Neuron (in vitro differentiated cells): ENCODE data around the gene PLEKHG4.

Experiments
- H2AFZ ChIP-seq: one replicate; pipeline ENCODE4 v1.6.1; 2013; ENCODE audit warnings: low read depth, mild to moderate bottlenecking, inconsistent platforms, low read length, moderate library complexity
- H3K27me3 ChIP-seq: one replicate; pipeline ENCODE4 v1.6.1; 2013; ENCODE audit warnings: low read length; ENCODE audit not compliant: insufficient read depth
- H3K36me3 ChIP-seq: one replicate; pipeline ENCODE4 v1.6.1; 2013; ENCODE audit warnings: low read length; ENCODE audit not compliant: insufficient read depth
- H3K4me1 ChIP-seq: one replicate; pipeline ENCODE4 v1.6.1; 2013; ENCODE audit warnings: low read length; ENCODE audit not compliant: insufficient read depth
- H3K4me3 ChIP-seq: 2 replicates; pipeline ENCODE4 v1.5.1; 2013; ENCODE audit warnings: mild to moderate bottlenecking, low read length, moderate library complexity
- H3K9me3 ChIP-seq: one replicate; pipeline ENCODE4 v1.6.1; 2013; ENCODE audit warnings: low read length

The PLEKHG4 gene

GRCh38 chr16:67248073-67248400 lies 31.3 kb upstream of the PLEKHG4 start:
- H3K27me3 ChIP-seq = peaks cover 12% of the 10 kb centered on the region
- peak overlapping the region; percentile 73 for H3K4me3 ChIP-seq
- H3K9me3 ChIP-seq = no peaks in the 10 kb centered on the region
- H2AFZ ChIP-seq = peak overlapping the region; percentile 69
- H3K4me1 ChIP-seq = peaks cover 36% of the 10 kb centered on the region
- no peaks in the 10 kb centered on the region for H3K36me3 ChIP-seq

- H3K4me1 ChIP-seq = peaks cover 36% of the 10 kb centered on the region
Observed at GRCh38 chr16:67248401-67249177, 30.7 kb upstream of the PLEKHG4 start, which contains the start of gene SLC9A5. TSS of gene SLC9A5 (plus strand) at chr16:67248979. CDS start at chr16:67249015, 36 bp downstream.

GRCh38 chr16:67249178-67250044 lies 29.9 kb upstream of the PLEKHG4 start:
- Histone ChIP-seq H3K36me3 (no peaks in the 10 kb centered on the region), H3K27me3 (peaks cover 12% of the 10 kb centered on the region), H2AFZ (peak overlapping the region; percentile 69), H3K4me1 (peaks cover 36% of the 10 kb centered on the region), H3K4me3 (peak overlapping the region; percentile 73), H3K9me3 (no peaks in the 10 kb centered on the region)

More at GRCh38 chr16:67248401-67249177, 30.7 kb upstream of the PLEKHG4 start, which contains the start of gene SLC9A5:
- Histone ChIP-seq H3K4me3 (peak within 1 kb of the TSS; percentile 73), H3K9me3 (no peaks in the 10 kb centered on the region), H3K27me3 (peaks cover 12% of the 10 kb centered on the region), H2AFZ (peak within 1 kb of the TSS; percentile 69), H3K36me3 (no peaks in the 10 kb centered on the region)

GRCh38 chr16:67250045-67250327 lies 29.3 kb upstream of the PLEKHG4 start:
- Histone ChIP-seq H3K4me3 (no peak overlapping the region), H3K36me3 (no peaks in the 10 kb centered on the region), H3K4me1 (peaks cover 35% of the 10 kb centered on the region), H2AFZ (no peak overlapping the region), H3K9me3 (no peaks in the 10 kb centered on the region), H3K27me3 (peaks cover 12% of the 10 kb centered on the region)

- Histone ChIP-seq H3K36me3 (no peaks in the 10 kb centered on the region), H2AFZ (no peak overlapping the region), H3K9me3 (no peaks in the 10 kb centered on the region), H3K27me3 (peaks cover 12% of the 10 kb centered on the region), H3K4me1 (peaks cover 17% of the 10 kb centered on the region), H3K4me3 (no peak overlapping the region)
Observed at GRCh38 chr16:67252609-67253497, 26.5 kb upstream of the PLEKHG4 start.

- no peak overlapping the region for H3K4me3 ChIP-seq
- H3K27me3 ChIP-seq = peaks cover 2% of the 10 kb centered on the region
- no peaks in the 10 kb centered on the region for H3K36me3 ChIP-seq
- no peak overlapping the region for H2AFZ ChIP-seq
- no peaks in the 10 kb centered on the region for H3K9me3 ChIP-seq
- H3K4me1 ChIP-seq = no peaks in the 10 kb centered on the region
Observed at GRCh38 chr16:67254801-67255552, 24.4 kb upstream of the PLEKHG4 start.

GRCh38 chr16:67255553-67256221 lies 23.6 kb upstream of the PLEKHG4 start:
- Histone ChIP-seq H3K27me3 (no peaks in the 10 kb centered on the region), H3K4me1 (no peaks in the 10 kb centered on the region), H3K4me3 (no peak overlapping the region), H3K9me3 (no peaks in the 10 kb centered on the region), H2AFZ (no peak overlapping the region), H3K36me3 (no peaks in the 10 kb centered on the region)

- Histone ChIP-seq H3K27me3 (no peaks in the 10 kb centered on the region), H3K9me3 (no peaks in the 10 kb centered on the region), H3K36me3 (no peaks in the 10 kb centered on the region), H3K4me3 (no peak overlapping the region), H3K4me1 (no peaks in the 10 kb centered on the region), H2AFZ (no peak overlapping the region)
Observed at GRCh38 chr16:67256701-67257230, 22.6 kb upstream of the PLEKHG4 start.

GRCh38 chr16:67257486-67258160 lies 21.7 kb upstream of the PLEKHG4 start:
- no peaks in the 10 kb centered on the region for H3K9me3 ChIP-seq
- H3K4me1 ChIP-seq = no peaks in the 10 kb centered on the region
- H3K27me3 ChIP-seq = no peaks in the 10 kb centered on the region
- no peak overlapping the region for H3K4me3 ChIP-seq
- no peaks in the 10 kb centered on the region for H3K36me3 ChIP-seq
- H2AFZ ChIP-seq = no peak overlapping the region

GRCh38 chr16:67258161-67258835 lies 21.0 kb upstream of the PLEKHG4 start:
- no peaks in the 10 kb centered on the region for H3K27me3 ChIP-seq
- H3K4me3 ChIP-seq = no peak overlapping the region
- no peaks in the 10 kb centered on the region for H3K36me3 ChIP-seq
- H3K4me1 ChIP-seq = no peaks in the 10 kb centered on the region
- no peak overlapping the region for H2AFZ ChIP-seq
- H3K9me3 ChIP-seq = no peaks in the 10 kb centered on the region

GRCh38 chr16:67259705-67260104 lies 19.6 kb upstream of the PLEKHG4 start:
- H3K9me3 ChIP-seq = no peaks in the 10 kb centered on the region
- no peaks in the 10 kb centered on the region for H3K4me1 ChIP-seq
- no peak overlapping the region for H3K4me3 ChIP-seq
- no peaks in the 10 kb centered on the region for H3K36me3 ChIP-seq
- H3K27me3 ChIP-seq = no peaks in the 10 kb centered on the region
- H2AFZ ChIP-seq = no peak overlapping the region
